ENCODE results near the gene SMAD2.
"Not testable (repeated sequence)": the region's sequence is repeated elsewhere in the genome, so short reads cannot be mapped to it uniquely, and the experiment has no call there.

Gene SMAD2

GRCh38 chr18:47842836-47843235, 87.6 kb downstream of the SMAD2 start:
- no peak for DNase-seq (ENCODE audit: low spot score)

DNA sequence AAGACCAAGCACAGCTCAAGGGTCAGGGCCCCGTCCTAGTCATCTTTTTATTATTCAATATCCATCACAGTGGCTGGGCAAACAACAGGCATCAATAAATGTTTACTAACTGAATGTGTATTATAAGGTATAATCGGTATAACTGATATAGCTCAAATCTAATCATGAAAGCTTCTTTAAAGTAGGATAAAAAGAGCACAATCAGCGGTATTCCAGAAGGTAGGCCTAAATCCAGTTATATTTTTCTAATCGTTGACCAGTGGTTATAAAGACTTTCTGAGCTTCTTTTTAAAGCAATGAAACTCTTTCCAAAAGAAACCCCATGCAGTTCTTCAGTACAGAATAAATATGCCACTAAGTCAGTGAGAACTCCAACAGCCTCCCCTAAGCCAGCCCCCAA, 92.1 kb downstream of the SMAD2 start:
- DNase-seq (ENCODE audit: low spot score), result no peak

- no peak for DNase-seq (ENCODE audit: low spot score)
Measured at GRCh38 chr18:47832348-47832747, 98.1 kb downstream of the SMAD2 start.

- no peak for DNase-seq (ENCODE audit: low spot score)
Measured at GRCh38 chr18:47831351-47831750, 99.1 kb downstream of the SMAD2 start.

DNA sequence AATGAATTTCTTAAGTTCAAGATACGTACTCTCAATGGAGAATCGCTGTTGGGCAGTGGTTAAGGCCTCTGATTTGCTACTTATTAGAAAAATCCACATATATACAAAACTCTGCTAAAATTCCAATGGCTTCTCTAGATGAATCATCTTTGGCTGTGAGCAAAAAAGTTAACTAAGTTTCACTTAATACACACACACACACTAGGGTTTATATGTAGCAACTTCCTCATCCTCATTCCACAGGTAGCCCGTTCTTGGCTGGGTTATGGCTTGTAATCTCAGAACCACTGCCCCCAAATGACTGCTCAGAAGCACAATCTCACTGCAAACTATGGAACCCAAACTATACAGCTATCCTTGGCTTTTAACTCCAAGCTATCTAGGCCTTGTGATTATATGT, 99.7 kb downstream of the SMAD2 start:
- DNase-seq (ENCODE audit: low spot score), result no peak

DNA sequence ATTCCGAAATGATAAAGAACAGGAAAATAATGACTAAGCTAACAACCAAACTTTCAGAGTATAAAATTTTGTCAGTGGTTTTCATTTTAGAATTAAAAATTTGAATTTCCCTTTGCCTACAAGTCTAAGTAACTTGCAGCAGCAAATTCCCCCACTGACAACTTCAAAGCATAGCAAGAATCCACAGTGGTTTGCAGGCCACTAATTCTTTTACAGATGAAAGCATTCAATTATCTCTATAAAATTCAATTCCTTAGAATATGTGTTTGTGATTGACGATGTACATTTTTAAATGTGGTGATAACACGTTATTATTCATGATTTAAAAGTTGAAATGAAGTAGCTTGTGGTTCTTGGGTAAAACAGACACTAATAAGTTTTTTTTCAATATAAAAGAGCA, 100.6 kb downstream of the SMAD2 start:
- DNase-seq (ENCODE audit: low spot score), result no peak

DNA sequence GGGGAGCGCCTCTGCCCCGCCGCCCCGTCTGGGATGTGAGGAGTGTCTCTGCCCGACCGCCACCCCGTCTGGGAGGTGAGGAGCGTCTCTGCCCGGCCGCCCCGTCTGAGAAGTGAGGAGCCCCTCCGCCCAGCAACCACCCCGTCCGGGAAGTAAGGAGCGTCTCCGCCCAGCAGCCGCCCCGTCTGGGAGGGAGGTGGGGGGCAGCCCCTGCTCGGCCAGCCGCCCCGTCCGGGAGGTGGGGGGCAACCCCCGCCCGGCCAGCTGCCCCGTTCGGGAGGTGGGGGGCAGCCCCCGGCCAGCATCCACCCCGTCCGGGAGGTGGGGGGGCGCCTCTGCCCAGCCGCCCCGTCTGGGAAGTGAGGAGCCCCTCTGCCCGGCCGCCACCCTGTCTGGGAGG, 102.4 kb downstream of the SMAD2 start:
- DNase-seq (ENCODE audit: low spot score), result not testable (repeated sequence)

DNA sequence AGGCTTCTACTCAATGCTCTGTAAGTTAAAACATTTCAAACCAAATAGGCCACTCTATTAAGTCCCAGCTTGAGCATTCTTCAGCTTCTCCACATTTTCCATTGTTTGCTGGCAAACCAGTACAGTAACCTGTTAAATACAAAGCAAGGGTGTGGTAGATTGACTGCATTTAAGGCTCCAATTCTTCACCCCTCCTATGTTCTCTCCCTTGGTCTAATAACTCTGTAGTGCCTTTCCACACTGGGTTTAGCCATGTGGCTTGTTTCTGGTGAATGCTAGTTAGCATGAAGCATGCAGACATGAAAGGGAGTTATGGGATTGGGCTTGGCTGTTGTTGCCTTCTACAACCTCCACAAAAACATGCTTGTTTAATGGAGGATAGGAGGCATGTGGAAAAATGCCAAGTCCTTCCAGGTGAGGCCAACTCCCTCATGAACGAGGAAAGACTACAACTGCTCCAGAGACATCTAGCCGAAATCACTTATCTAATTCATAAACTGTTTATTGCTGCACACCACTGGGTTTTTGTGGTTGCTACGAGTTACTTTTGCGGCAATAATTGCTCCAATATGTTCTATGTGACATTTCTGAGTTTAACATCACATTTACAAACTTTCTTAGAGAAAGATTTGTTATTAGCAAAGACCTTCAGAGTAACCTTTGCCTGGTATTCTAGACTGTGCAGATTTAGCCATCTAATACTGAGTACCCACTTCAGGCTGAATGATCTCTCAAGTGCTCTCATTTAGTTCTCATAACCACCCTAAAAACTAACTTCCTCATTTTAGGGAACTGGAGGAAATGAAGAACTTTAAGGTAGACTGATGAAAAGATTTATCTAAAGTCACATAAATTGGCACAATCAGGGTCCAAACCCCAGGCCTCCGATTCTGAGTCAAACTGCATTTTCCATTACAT, 104.0 kb downstream of the SMAD2 start:
- no peak for DNase-seq (ENCODE audit: low spot score)

GRCh38 chr18:47821314-47821713, 109.1 kb downstream of the SMAD2 start:
- DNase-seq (ENCODE audit: low spot score), result no peak

DNA sequence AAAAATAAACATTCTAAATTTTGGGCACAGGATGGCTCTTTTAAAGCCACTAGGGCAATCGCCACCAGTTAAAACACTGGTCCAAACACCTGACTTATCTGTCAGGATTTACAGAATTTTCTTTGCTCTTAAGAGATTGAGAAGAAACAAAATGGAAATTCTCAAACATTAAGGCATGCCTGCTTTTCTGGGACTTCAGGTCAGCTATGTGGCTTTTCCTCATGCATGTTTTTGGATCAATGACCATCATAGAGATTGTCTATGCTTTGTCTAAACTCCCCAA, 112.7 kb downstream of the SMAD2 start:
- no peak for DNase-seq (ENCODE audit: low spot score)

GRCh38 chr18:47817017-47817794, 113.3 kb downstream of the SMAD2 start:
- DNase-seq (ENCODE audit: low spot score), result no peak

GRCh38 chr18:47815486-47816270, 114.8 kb downstream of the SMAD2 start:
- DNase-seq (ENCODE audit: low spot score), result no peak

DNA sequence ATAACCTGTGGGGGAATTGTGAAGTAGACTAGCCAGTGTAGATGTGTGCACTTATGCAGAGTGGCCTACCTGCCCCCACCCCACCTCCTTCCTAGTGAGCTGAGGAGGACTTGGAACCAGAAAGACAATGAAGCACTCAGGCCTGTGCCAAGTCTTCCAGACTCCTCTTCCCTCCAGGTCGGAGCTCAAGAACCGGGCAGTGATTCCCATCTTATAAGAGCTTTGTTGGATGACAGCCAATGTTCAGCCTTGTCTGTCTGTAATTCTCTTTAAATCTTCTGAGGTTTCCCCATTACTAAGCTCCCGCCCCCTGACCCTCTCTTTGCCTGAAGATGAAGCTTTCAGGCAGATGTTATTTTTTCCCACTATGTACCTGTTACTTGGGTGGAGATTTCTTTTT, 121.0 kb downstream of the SMAD2 start:
- no peak for DNase-seq (ENCODE audit: low spot score)

- no peak for DNase-seq (ENCODE audit: low spot score)
Measured at GRCh38 chr18:47802802-47803201, 127.7 kb downstream of the SMAD2 start.

DNA sequence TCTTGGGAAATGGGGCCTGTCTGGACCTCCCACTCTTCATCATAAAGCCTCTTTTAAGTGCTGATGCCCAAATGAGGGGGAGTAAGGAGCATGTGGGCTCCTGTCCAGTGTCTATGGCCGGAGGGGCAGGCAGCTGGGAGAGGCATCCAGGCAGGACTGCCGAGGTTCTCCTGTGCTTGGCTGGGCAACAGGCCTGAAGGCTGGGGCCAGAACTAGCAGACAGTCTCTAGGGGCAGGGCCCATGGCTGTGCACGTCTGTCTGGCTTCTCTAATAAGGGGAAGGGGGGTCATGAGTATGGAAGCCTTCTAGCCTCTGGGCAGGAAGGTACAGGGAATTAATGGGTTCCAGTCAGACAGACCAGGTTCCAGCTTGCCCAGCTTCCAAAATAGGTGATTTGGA, 128.6 kb downstream of the SMAD2 start:
- DNase-seq (ENCODE audit: low spot score), result no peak

GRCh38 chr18:47800756-47801155, 129.7 kb downstream of the SMAD2 start:
- DNase-seq (ENCODE audit: low spot score), result no peak

- no peak for DNase-seq (ENCODE audit: low spot score)
Measured at GRCh38 chr18:47800248-47800647, 130.2 kb downstream of the SMAD2 start.

DNA sequence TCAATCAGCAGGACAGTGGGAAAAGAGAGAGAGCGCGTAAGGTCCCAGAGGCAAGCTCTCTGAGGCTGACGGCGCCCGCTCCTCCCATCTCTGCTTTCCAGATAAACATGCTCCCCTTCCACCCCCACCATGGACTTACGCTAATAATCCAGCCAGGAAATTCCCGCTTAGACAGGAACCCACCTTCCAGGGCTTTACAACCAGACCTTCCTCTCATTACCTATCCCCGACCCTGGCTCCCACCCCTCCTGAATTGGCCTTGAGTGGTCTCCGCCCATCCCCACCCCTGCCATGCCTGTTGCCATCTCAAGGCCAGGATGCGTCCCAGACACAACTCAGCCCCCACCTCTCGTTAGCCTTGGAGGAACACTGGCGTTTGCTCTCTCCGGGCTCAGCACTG, 131.1 kb downstream of the SMAD2 start:
- no peak for DNase-seq (ENCODE audit: low spot score)

- no peak for DNase-seq (ENCODE audit: low spot score)
Measured at GRCh38 chr18:47798366-47798765, 132.1 kb downstream of the SMAD2 start.

DNA sequence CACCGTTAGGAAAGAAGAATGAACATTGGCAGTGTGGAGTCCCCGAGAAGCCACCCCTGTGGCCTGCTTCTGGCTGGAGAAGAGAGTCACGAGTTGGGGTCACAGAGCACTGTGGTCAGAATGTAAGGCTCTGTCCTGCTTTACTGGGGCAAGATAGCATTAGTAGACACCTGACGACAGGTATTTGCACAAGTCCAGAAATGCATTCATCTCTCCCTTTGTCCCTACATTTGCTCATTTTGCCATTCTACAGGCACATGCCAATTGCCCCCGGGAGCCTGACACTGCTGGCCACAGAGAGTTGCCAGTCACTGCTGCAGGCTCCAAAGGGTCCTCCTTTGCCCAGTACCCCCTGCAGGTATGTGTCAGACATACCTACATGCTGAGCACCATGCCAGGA, 133.3 kb downstream of the SMAD2 start:
- DNase-seq (ENCODE audit: low spot score), result no peak

DNA sequence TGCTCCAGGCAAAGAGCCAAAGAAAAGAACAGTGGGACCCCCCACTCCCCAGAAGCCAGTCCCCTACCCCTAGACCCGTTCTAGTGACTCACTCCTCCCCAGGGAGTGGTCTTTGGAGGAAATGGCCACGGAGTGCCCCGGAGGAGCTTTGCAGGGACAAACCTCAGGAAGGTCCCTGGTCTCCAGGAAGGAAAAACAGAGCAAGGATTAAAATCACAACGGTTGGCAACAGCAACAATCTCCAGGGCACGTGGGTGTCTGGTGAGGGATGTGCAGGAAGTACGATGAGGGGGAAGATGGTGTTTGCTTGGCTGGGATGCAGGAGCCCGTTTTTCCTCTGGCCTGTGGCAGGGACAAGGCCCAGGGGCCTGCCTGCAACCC, 135.0 kb downstream of the SMAD2 start:
- no peak for DNase-seq (ENCODE audit: low spot score)

- DNase-seq (ENCODE audit: low spot score), result no peak
Measured at GRCh38 chr18:47794725-47795433, 135.6 kb downstream of the SMAD2 start.
